Measurements from ENCODE around the gene IL22RA2. TPM values are rescaled to one million over a fixed set of nuclear protein-coding genes. Genes with fewer than 3 reads are reported as not detected.

IL22RA2 gene
- total and polyA plus RNA-seq, 2 of the 13 experiments (the other 11 are each of a cell fraction or from before 2014, with no cell fraction given), result not detected

GRCh38 chr6:137218917-137219663 lies 45.6 kb upstream of the IL22RA2 start, which contains the start of gene IFNGR1 (continued):
- TF ChIP-seq, protein P1, sequence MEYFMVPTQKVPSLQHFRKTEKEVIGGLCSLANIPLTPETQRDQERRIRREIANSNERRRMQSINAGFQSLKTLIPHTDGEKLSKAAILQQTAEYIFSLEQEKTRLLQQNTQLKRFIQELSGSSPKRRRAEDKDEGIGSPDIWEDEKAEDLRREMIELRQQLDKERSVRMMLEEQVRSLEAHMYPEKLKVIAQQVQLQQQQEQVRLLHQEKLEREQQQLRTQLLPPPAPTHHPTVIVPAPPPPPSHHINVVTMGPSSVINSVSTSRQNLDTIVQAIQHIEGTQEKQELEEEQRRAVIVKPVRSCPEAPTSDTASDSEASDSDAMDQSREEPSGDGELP (IDR thresholded peaks at IDR 0.05; ENCODE audit: borderline replicate concordance, low read depth), result peak; percentile 36; the same call in 1 of the 2 replicates
- peak; percentile 67 for TF ChIP-seq FOXK1 (CRISPR knock-in tag; IDR thresholded peaks at IDR 0.05; ENCODE audit: borderline replicate concordance, low read depth)
- peak; percentile 85 for TF ChIP-seq RCOR2 (CRISPR knock-in tag; IDR thresholded peaks at IDR 0.05)
- no peak for TF ChIP-seq HIC2 (CRISPR knock-in tag; IDR thresholded peaks at IDR 0.05; ENCODE audit: low read depth)
- TF ChIP-seq HNRNPK (IDR thresholded peaks at IDR 0.05; ENCODE audit: low read depth, low read length, poor library complexity, severe bottlenecking), result no peak
- peak; percentile 58 for TF ChIP-seq YY1 (IDR thresholded peaks at IDR 0.05; ENCODE audit: insufficient read depth, insufficient replicate concordance, low read depth, low read length)
- no peak for TF ChIP-seq ZNF17 (CRISPR knock-in tag; IDR thresholded peaks at IDR 0.05)
- TF ChIP-seq IKZF4 (CRISPR knock-in tag; IDR thresholded peaks at IDR 0.05; ENCODE audit: borderline replicate concordance, low read depth, not compliant biosample characterization), result no peak
- no peak for TF ChIP-seq TCF7L2 (IDR thresholded peaks at IDR 0.05; ENCODE audit: low read depth, low read length)
- TF ChIP-seq GMEB2 (CRISPR knock-in tag; IDR thresholded peaks at IDR 0.05; ENCODE audit: low read depth), result peak; percentile 31; the same call in 1 of the 2 replicates
- peak; percentile 78; the same call in 1 of the 2 replicates for TF ChIP-seq ZNF296 (CRISPR knock-in tag; conservative IDR thresholded peaks at IDR 0.05)
- no peak for TF ChIP-seq ZKSCAN1 (IDR thresholded peaks at IDR 0.05; ENCODE audit: low read length)
- peak; percentile 83 for TF ChIP-seq RARA (CRISPR knock-in tag; IDR thresholded peaks at IDR 0.05)
- TF ChIP-seq ZNF549 (CRISPR knock-in tag; IDR thresholded peaks at IDR 0.05), result 0 out of 2 replicates have a peak, but pooled peaks have one; percentile 60
- no peak for TF ChIP-seq GPBP1L1 (CRISPR knock-in tag; IDR thresholded peaks at IDR 0.05)
- TF ChIP-seq MAFK (conservative IDR thresholded peaks at IDR 0.05 in 1 of 2, IDR thresholded peaks at IDR 0.05 in 1 of 2; ENCODE audit: low read length in 2 of 2), result no peak
- peak; percentile 90 for TF ChIP-seq IRF2 (CRISPR knock-in tag; IDR thresholded peaks at IDR 0.05)
- TF ChIP-seq ZFP36 (IDR thresholded peaks at IDR 0.05; ENCODE audit: borderline replicate concordance, low read depth, low read length, partially characterized antibody), result no peak
- TF ChIP-seq SMAD3 (CRISPR knock-in tag; IDR thresholded peaks at IDR 0.05), result no peak; the same call in 1 of the 2 replicates
- TF ChIP-seq MIER3 (CRISPR knock-in tag; IDR thresholded peaks at IDR 0.05; ENCODE audit: borderline replicate concordance), result peak; percentile 75; the same call in 1 of the 2 replicates
- TF ChIP-seq HDAC6 (IDR thresholded peaks at IDR 0.05; ENCODE audit: low read depth, low read length), result no peak
- TF ChIP-seq ZNF430 (CRISPR knock-in tag; IDR thresholded peaks at IDR 0.05), result peak; percentile 90
- TF ChIP-seq, protein P2, sequence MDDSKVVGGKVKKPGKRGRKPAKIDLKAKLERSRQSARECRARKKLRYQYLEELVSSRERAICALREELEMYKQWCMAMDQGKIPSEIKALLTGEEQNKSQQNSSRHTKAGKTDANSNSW (CRISPR knock-in tag; IDR thresholded peaks at IDR 0.05; ENCODE audit: borderline replicate concordance), result peak; percentile 63; the same call in 1 of the 2 replicates
- TF ChIP-seq ZNF850 (CRISPR knock-in tag; conservative IDR thresholded peaks at IDR 0.05), result peak; percentile 79; the same call in 1 of the 2 replicates
- TF ChIP-seq SMC3 (IDR thresholded peaks at IDR 0.05; ENCODE audit: low read length), result no peak

All from HepG2 (cell line).